NCI-H524 (cell line): Measurements from ENCODE around the gene EHMT2.

Experiments used
- DNase-seq, 2 experiments: peaks; one replicate each; lab custom pipeline; 2025; lab: John Stamatoyannopoulos, UW

The EHMT2 gene

DNA sequence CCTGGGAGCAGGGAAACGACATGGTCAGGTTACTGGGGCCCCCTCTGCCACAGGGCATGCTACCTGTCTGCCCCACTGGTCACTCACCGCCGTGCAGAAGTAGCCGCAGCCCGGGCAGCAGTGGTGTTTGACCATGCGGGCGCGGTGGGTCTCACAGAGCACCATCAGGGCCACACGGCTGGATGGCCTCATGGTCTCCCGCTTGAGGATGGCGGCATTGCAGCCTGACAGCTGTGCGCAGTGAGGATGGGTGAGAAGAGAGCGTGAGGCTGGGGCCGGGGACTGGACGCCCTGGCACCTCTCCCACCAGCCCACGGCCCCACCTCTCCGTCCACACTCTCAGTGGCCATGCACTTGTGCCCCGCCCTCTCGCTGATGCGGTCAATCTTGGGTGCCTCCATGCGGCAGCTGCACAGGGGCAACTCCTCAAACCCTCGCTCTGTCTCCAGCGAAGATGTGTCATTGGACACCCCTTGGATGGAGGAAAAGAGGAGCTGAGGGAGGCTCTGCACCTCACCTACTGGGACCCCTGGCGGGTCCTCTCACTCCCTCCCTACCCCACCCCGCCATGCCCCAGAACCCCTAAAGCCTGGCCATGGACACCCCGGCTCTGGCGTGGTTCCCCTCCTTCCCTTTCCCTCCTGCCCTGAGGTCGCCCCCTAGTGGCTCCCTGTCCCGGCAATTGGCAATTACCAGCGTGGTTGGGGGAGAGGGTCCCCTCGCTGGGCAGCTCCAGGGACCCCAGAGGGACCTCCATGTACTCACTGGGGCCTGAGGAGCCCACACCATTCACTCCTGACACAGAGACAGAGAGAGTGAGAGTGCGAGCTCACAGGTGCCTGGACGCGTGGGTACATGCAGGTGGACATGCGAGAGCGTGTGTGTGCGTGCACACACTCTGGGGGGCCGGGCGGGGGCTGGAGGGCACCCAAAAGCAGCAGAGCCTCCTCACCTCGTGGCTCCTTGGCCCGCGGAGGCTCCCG lies 8.9 kb downstream of the EHMT2 start:
- peak in 1 of 2 experiments; percentile 8 for DNase-seq

DNA sequence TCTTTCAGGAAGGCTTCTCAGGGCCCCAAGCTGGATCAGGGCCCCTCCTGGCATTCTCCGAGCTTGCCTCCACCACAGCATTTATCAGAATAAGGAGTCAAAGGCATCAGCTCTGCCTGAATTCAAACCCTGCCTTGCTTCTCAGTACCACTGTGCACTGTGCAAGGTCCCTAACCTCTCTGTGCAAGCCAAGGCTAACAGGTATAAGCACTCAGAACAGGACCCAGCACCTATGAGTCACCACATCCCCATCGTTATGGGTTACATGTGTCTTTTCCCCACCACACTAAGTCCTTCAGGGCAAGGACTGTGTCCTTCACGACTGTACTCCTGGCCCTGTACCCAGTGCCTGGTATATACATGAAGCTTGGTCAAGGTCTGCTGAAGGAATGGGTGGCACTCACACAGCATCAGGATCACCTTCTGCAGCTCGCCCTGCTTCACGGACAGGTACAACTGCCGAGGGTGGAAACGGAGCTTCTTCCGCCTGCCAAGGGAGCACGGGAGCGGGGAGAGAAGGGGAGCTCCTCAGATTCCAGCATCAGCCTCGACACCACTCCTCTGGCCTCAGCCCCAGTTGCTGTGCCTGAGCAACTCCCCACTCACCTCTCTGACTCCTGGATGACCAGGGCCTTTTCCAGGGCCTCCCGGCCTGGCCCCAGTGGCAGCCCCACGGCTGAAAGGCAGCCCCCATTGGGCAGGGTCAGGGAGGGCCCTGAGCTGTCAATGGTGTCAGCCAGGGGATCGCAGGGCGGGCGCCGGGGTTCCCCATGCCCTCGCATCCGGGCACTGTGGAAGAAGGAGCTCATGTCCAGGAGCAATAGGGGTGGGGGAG lies 10.1 kb downstream of the EHMT2 start:
- DNase-seq, result no peak

DNA sequence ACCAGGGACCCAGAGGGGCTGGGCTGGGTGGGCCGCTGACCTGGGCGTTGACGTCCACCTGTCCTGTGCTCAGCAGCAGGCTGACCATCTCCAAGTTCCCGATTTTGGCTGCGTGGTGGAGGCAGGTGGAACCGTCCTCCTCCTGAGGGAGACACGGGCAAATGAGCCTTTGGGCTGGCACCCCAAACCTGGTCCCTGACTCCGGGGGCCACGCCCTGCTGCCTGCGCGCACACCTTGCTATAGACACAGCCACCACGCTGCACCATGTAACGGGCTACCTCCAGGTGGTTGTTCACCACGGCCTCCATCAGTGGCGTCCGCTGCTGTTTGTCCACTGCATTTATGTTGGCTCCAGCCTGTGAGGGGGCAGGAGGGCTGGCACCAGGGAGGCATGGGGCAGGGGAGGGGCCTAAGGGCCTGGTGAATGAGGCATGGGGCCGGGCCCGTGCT lies 10.9 kb downstream of the EHMT2 start:
- DNase-seq, result no peak

DNA sequence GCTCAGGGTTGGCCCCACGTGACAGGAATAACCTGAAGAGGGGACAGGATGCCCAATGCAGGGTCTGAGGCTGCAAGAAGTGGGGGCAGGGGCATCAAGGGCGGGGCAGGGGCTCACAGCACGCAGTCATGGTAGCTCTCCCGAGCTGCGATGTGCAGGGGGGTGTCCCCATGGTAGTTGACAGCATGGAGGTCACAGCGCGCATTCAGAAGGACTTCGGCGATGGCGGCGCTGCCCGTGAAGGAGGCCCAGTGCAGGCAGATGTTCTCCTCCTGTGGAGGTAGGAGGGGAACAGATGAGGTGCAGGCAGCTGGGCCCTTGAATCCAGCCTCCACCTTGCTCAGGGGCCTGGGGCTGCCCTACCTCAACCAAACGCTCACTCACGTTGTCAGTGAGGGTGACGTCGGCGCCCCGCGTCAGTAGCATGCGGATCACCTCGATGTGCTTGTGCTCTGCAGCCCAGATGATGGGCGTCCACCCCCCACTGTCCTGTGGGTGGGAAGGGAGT lies 12.9 kb downstream of the EHMT2 start:
- no peak for DNase-seq

DNA sequence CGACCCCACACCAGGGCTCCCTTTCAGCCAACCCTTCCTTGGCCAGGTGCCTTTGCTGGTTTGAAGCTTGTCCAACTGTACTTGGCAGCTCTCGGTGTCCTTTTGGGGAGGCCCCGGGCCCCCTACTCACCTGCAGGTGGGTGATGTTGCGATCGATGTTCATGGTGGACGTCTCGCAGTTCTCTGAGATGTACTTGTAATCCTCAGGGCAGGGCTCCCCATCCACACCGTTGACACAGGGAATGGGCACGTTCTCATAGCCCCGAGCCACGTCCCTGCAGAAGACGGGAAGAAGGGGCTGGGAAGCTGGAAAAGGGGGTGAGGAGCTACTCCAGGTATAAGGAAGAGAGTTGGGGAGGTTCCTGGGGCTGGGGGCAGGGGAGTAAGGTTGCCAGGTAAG lies 13.8 kb downstream of the EHMT2 start:
- no peak for DNase-seq

DNA sequence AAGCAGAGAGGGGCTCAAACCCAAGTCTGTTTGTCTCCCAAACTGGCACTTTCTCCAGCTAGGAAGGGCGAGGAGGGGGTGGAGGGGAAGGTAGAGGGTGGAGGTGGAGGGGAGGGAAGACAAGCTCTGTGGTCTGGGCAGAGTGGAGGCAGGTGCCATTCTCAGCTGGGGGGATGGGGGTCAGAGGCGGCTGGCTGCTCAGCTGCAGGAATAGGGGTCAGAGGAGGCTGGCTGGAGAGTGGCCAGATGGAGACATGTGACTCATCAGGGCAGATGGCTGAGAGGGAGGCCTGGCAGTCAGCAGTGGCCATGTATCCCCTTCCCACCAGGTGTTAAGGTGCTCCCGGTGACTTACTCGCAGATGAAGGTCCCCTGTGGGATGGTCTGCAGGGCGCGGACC lies 15.2 kb downstream of the EHMT2 start:
- DNase-seq, result peak; percentile 24 to 71

DNA sequence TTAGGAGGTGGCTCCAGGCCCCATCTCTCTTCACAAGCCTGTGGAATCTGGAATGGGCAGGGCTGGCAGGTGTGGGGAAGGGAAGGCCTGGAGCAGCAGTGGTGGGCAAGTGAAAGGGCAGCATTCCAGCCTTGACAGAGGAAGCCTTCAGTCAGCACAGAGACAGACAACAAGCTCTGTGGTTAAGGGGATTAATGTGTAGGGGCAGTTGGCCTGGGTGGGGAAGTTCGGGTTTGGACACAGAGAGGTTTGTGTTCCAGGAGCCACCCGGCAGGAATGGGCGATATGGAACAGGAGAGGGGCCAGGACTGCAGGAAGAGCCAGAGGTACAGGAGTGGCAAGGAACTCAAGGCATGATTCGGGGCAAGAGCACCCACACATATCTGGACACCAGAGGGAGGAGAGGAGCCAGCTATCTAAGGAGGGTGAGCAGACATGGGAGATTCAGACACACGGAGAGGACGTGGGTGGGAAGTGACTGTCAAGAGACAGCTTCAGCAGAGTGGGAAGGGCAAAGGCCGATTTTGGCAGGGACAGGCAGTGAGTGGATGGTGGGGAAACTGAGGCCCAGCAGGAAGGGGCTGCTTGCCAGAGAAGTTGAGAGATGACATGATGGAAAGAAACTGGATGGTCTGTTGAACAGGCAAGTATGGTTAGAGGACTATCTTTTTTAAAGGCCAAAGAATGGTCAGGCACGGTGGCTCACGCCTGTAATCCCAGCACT lies 16.2 kb downstream of the EHMT2 start:
- no peak for DNase-seq

DNA sequence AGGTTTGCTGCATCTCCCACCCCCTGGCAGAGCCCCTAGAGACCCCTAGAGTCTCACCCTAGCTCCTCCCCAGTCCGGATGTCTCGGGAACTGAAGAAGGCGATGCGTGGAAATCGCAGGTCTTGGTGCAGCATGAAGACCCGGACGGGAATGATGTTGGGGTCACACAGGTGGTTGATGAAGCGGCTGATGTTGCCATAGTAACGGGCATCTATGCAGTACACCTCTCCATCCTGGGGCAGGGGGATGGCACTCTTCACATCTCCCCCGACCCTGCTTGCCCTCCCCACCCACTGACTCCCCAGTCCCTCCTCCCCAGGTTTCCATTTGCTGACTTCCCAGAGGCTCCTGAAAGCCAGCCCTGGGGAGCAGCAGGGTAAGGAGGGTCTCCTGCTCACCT lies 16.9 kb downstream of the EHMT2 start:
- no peak for DNase-seq

DNA sequence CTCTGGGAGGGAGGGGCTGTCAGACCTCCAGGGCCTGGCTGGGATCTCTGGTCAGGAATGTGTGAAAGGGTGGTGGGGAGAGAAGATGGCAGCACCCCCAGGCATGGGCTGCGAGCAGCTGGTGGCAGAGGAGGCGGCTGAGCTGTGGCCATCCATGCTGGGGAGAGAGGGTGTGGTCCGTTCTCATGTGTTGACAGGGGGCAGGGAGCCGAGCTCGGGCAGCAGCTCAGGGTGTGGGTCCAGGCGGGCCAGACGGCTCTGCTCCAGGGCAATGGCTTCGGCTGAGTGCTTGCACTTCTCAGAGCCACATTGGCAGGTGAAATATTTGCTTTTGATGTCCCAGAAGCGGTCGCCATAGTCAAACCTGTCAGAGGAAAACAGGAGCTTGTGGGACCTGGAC lies 17.6 kb downstream of the EHMT2 start:
- no peak for DNase-seq

DNA sequence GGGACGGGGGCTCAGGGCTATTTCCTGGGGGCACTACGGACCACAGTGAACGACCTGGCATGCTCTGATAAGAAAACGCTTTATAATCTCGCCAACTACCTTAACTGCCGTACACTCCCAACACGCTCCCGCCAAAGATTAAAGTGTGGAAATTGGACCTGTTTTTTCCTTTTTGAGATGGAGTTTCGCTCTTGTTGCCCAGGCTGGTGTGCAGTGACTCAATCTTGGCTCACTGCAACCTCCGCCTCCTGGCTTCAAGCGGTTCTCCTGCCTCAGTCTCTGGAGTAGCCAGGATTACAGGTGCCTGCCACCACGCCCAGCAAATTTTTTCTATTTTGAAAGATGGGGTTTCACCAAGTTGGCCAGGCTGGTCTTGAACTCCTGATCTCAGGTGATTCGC lies 18.4 kb downstream of the EHMT2 start:
- no peak for DNase-seq

DNA sequence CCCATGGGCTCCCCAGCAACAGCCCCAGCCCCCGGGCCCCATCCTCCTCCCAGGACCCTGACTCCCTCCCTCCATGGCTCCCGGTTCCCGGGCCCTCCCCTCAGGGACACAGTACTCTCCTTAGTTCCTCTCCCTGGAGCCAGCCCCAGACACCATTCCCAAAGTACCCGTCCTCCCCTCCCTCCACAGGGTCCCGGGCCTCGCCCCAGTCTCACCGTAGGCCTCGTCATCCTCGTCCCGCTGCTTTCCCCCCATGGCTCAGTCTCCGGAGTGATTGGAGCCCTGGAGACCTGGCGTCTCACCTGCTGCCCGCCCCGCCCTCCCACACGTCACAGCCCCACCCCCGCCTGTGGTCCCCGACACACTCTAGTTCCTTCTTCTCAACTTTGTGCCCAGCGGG lies 18.8 kb downstream of the EHMT2 start, which contains the start of gene SLC44A4:
Gene SLC44A4 (minus strand): TSS at position 272 of the 400 bp plus-strand sequence. CDS start 17 bp downstream, at position 255.
- no peak for DNase-seq

DNA sequence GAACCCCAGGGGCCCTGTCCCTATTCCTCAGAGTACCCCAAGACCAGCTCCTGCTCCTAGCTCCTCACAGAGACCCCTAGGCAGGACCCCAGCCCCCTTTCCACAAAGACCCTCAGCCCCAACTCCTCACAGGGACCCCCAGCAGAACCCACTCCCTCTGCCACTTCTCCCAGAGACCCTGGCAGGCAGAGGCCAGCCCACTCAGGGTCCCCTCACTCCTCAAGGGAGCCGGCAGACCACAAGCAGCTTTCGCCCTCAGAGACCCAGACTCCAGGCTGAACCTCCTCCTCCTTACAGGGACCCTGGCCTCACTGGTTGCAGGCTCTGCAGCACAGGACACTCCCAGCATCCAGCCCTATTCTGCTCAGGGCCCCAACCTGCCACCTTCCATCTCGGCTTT lies 19.3 kb downstream of the EHMT2 start:
- DNase-seq, result no peak

DNA sequence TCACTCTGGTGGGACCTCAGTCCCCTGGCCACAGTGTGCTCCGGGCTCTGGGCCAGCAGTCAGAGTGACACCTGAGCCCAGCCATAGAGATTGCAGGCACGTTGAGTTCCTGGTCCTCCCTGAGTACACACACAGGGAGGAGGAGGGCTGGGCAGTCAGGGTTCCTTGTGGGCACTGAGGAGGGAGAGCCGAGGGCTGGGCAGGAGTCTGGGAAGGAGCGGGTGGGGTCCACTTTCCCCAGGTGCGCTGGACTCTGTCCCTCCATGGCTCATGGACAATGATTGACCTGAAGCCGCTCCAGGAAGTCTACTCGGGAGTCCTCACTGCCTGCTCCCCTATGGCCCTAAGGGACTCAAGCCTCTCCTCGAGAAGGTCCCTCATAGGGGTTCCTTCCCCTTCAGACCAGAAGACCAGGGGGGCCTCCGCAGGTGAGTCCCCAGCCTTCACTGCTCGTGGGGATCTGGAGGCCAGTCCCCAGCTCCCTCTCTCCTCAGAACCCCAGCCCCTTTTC lies 19.8 kb downstream of the EHMT2 start:
- DNase-seq, result no peak

DNA sequence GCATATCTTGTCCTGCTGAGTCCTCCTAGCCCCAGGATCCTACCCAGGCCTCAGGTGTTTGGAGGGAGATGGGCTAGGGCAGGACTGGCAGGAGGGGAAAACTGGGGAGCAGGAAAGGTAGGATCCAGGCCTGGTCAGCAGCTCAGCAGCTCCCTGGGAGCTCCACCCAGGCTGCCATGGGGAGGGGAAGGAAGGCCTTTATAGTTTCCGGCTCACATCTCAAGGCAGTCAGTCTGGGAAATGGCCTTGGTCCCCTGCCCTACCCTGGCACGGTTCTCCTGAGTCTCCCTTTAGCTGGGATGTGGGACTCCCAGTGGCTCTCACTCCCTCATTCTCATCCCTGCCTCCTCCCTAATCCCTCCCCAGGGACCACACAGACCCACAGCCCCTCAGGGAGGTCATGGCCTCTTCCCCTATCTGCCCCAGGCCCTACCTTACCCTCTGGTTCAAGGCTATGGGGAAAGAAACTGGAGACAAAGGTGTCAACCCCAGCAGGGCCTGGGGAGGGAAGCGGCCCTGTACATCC lies 20.3 kb downstream of the EHMT2 start:
- DNase-seq, result no peak

DNA sequence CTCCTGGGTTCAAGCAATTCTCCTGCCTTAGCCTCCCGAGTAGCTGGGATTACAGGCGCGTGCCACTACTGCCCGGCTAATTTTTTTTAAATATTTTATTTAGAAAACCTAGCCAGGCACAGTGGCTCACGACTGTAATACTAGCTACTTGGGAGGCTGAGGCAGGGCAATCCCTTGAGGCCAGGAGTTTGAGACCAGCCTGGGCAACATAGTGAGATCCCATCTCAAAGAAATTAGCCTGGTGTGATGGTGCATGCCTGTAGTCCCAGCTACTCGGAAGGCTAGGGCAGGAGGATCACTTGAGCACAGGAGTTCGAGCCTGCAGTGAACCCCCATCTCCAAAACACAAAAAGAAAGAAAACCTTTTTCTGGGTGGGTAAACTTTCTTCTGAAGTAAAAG lies 21.1 kb downstream of the EHMT2 start:
- DNase-seq, result no peak

DNA sequence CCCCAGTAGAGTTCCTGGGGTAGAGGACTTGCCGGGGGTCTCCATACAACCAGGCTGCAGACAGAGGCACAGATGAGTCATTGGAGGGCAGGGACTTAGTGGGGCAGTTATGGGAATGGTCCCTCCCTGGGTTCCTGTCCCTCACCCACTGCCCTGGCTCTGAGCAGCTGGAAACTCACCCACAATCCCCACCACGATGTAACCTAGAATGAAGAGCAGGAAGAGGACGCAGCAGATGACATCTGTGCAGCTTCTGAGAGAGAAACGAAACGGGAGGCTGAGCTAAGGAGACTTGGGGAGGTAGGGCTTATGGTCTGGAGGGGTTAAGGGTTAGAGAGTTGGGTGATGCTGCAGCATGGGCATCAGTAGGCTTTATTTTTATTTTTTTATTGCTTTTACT lies 21.6 kb downstream of the EHMT2 start:
- no peak for DNase-seq

DNA sequence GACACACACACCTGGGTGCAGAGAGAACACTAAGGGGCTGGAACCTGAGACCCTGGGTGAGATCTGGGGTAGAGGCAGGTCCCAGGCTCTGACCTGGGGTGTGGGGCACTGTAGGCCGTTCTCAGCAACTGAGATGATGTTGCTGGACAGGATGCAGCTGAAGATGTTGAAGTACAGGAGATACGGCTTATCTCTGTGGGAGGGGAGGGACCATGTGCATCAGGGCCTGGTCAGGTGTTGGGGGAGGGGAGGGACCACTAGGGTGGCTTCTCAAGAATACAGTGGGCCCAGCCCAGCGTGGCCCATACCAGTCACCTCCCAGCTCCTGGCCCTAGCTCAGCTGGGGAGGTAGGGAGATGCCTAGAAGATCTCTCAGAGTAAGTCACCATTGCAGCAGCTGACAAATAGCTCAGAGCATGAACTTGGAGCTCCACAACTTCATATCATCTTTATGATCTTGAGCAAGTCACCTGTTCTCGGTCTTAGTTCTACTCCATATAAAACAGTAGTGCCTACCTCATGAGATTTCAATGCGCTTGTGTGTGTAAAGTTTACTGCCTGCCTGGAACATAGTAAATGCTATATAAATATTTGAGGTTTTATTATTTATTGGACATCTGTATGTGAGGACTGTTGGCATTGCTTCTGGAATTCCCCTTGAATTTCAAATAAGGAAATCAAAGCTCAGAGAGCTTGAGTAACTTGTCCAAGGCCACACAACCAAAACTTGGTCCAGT lies 22.5 kb downstream of the EHMT2 start:
- DNase-seq, result no peak

DNA sequence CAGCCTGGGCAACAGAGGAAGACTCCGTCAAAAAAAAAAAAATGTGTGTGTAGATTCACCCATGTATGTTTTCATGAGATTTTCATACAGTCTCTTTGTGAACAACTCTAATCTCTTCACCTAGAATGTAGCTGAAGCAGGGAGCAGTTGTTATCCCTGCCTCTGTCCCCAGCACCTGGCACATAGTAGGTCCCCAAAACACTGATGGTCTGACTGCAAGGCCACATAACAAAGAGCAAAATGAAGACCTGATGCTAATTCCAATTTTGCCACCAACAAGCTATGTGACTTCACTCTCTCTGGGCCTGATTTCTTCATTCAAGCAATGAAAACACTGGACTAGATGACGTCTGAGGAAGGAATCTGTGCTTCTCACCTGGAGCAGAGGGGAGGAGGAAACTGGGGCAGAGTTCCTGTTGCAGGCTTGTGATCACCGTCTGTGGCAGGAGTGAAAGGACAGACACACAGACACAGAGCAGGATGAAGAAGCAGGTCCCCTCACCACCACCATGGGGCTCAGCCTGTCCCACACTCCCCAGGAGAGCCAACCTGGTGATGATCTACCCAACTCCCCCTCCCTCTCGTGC lies 23.3 kb downstream of the EHMT2 start:
- no peak for DNase-seq

DNA sequence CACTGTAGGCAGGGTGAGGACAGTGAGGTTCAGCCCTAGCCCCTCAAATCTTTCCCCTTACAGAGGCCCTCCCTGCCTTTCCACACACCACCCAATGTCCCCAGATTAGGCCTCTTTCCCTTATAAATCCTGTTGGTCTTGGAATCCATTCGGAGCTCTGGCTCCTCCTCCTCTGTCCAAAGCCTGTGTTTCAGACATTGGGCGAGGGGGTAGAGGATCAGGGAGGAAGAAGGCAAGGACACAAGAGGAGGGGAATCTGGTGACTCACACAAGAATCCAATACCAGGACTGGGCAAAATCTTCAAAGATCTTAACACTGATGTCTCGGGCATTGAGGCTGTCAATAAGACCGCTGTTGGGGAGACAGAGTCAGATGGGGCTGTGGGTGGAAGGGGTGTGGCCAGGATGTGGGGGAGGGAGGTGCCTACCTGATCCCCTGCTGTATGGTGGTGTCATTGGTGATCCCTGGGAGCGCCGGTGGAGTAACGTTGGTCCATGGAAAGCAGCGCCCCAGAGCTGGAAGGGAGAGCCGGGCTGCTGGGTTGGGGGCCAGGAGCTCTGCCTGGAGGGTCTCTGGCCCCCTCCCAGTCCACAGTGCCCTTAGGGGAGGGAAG lies 26.3 kb downstream of the EHMT2 start:
- DNase-seq, result no peak

DNA sequence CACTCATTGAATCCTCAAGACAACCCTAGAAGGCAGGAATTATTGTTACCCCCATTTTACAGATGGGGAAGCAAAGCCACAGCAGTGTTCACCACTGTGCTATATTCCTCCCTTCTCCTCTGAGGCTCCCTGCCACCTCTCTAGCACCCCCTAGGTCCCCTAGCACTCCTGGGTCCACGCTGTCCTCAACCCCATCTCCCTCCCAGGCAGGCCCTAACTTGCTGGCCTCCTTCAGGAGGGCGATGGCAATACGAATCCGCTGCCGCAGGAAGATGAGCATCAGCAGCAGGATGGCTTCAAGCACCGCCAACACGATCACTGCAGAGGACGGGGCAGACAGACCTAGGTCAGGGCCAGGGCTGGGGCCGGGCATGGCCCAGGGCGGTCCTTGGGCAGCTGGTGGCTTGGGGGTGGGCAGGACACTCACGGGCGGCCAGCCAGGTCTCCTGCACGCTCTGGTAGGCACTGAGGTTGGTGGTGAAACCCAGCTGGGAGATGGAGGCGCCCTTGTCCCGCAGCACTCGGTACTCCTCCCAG lies 27.0 kb downstream of the EHMT2 start:
- DNase-seq, result peak in 1 of 2 experiments; percentile 19
